Neural cell (in vitro differentiated cells): ENCODE data around the gene PTPRG. TPM values are rescaled to one million over a fixed set of nuclear protein-coding genes. Genes with fewer than 3 reads are reported as not detected.

Source experiments
- H2AFZ ChIP-seq: fragments of 200-600, 300-800 bp; sonication (generic), shearing (Covaris generic); 2 replicates; pipeline ENCODE4 v1.6.0; 2014; ENCODE audit warnings: low read depth, mild to moderate bottlenecking, antibody characterized with exemption, low read length, moderate library complexity
- H3F3A ChIP-seq: fragments of 200-600 bp; shearing (Covaris generic); 2 replicates; pipeline ENCODE4 v1.6.1; 2016; ENCODE audit warnings: mild to moderate bottlenecking, moderate library complexity, mixed read lengths, antibody characterized with exemption, low read length; ENCODE audit not compliant: insufficient read depth, poor library complexity, severe bottlenecking
- H3K27ac ChIP-seq: fragments of 200-600, 300-800 bp; sonication (generic), shearing (Covaris generic); 2 replicates; pipeline ENCODE4 v1.5.1; 2014; ENCODE audit warnings: mild to moderate bottlenecking, low read length, moderate library complexity
- H3K27me3 ChIP-seq: fragments of 300-800, 200-600 bp; sonication (generic), shearing (Covaris generic); 2 replicates; pipeline ENCODE4 v1.6.0; 2014; ENCODE audit warnings: mild to moderate bottlenecking, low read depth, low read length, moderate library complexity; ENCODE audit not compliant: insufficient read depth
- H3K36me3 ChIP-seq: fragments of 300-800, 200-600 bp; sonication (generic), shearing (Covaris generic); 2 replicates; pipeline ENCODE4 v1.5.1; 2014; ENCODE audit warnings: mild to moderate bottlenecking, antibody characterized with exemption, low read length, moderate library complexity; ENCODE audit not compliant: insufficient read depth
- H3K4me2 ChIP-seq: fragments of 300-800, 200-600 bp; sonication (generic), shearing (Covaris generic); 2 replicates; pipeline ENCODE4 v1.6.0; 2014; ENCODE audit warnings: mild to moderate bottlenecking, low read length
- H3K4me3 ChIP-seq: fragments of 300-800, 200-600 bp; sonication (generic), shearing (Covaris generic); 2 replicates; pipeline ENCODE4 v1.5.1; 2014; ENCODE audit warnings: mild to moderate bottlenecking, low read length, moderate library complexity
- H3K79me2 ChIP-seq: fragments of 200-600 bp; shearing (Covaris generic); replicated peaks from 2 replicates; pipeline ENCODE4 v1.6.0; 2014; ENCODE audit warnings: mild to moderate bottlenecking, low read length, moderate library complexity; ENCODE audit not compliant: insufficient read depth
- H3K9ac ChIP-seq: fragments of 300-800, 200-600 bp; sonication (generic), shearing (Covaris generic); 2 replicates; pipeline ENCODE4 v1.6.1; 2016; ENCODE audit warnings: mild to moderate bottlenecking, low read length, mixed read lengths
- H3K9me2 ChIP-seq: fragments of 200-600 bp; shearing (Covaris generic); 2 replicates; pipeline ENCODE4 v1.6.1; 2016; ENCODE audit warnings: mild to moderate bottlenecking, low read length, mixed read lengths; ENCODE audit not compliant: insufficient read depth
- H3K9me3 ChIP-seq: fragments of 200-600, 300-800 bp; sonication (generic), shearing (Covaris generic); 2 replicates; pipeline ENCODE4 v1.6.1; 2016; ENCODE audit warnings: mild to moderate bottlenecking, mixed run types, low read length, moderate library complexity, mixed read lengths
- H4K20me1 ChIP-seq: fragments of 200-600 bp; shearing (Covaris generic); 2 replicates; pipeline ENCODE4 v1.6.1; 2016; ENCODE audit warnings: mild to moderate bottlenecking, mixed run types; ENCODE audit not compliant: insufficient read depth
- CTCF ChIP-seq: fragments of 450-650 bp; IDR thresholded peaks from 2 replicates; pipeline ENCODE4 v1.5.1; 2014; ENCODE audit warnings: antibody characterized with exemption, mild to moderate bottlenecking, moderate library complexity; ENCODE audit not compliant: poor library complexity, severe bottlenecking
- EP300 ChIP-seq: fragments of 450-650 bp; conservative IDR thresholded peaks from 2 replicates; pipeline ENCODE4 v1.6.1; 2014; ENCODE audit warnings: antibody characterized with exemption, mild to moderate bottlenecking, moderate library complexity; ENCODE audit not compliant: poor library complexity, severe bottlenecking
- EZH2 ChIP-seq: fragments of 200-600, 300-800 bp; shearing (Covaris generic), sonication (generic); IDR thresholded peaks from 2 replicates; pipeline ENCODE4 v1.6.1; 2014; ENCODE audit warnings: antibody characterized with exemption, low read length, borderline replicate concordance, mild to moderate bottlenecking; ENCODE audit not compliant: insufficient read depth, poor library complexity, severe bottlenecking
- MXI1 ChIP-seq: fragments of 450-650 bp; conservative IDR thresholded peaks from 2 replicates; pipeline ENCODE4 v1.6.1; 2014; ENCODE audit warnings: antibody characterized with exemption, mild to moderate bottlenecking; ENCODE audit not compliant: poor library complexity, severe bottlenecking
- POLR2AphosphoS5 ChIP-seq: IDR thresholded peaks from 2 replicates; pipeline ENCODE4 v1.6.1; 2012
- RAD21 ChIP-seq: fragments of 450-650 bp; conservative IDR thresholded peaks from 2 replicates; pipeline ENCODE4 v1.6.1; 2014; ENCODE audit warnings: antibody characterized with exemption, mild to moderate bottlenecking, moderate library complexity
- REST ChIP-seq: IDR thresholded peaks from 2 replicates; pipeline ENCODE4 v1.6.1; 2012; ENCODE audit warnings: borderline replicate concordance
- SMC3 ChIP-seq: fragments of 450-650 bp; conservative IDR thresholded peaks from 2 replicates; pipeline ENCODE4 v1.6.1; 2014; ENCODE audit warnings: antibody characterized with exemption, mild to moderate bottlenecking, moderate library complexity; ENCODE audit not compliant: poor library complexity
- TAF1 ChIP-seq: IDR thresholded peaks from 2 replicates; pipeline ENCODE4 v1.6.1; 2012; ENCODE audit warnings: low read depth
- polyA plus RNA-seq: library from polyadenylated mRNA; depleted of rRNA; stranded (reverse); fragments of >200 nt; gene quantifications from 2 replicates; pipeline ENCODE4 v1.2.3, GENCODE V29; 2014

Gene PTPRG
- polyA plus RNA-seq, 1 donor from 2014 or later, result 33.1 TPM

- H3K9ac ChIP-seq, result no peak overlapping the region
- H3K36me3 ChIP-seq, result no peaks in the 10 kb centered on the region
- H3K79me2 ChIP-seq, result peaks cover 6% of the 10 kb centered on the region
- H3K9me3 ChIP-seq, result no peaks in the 10 kb centered on the region
- no peak overlapping the region for H3K27ac ChIP-seq
- no peak overlapping the region for H3K4me2 ChIP-seq
- H3K9me2 ChIP-seq, result no peaks in the 10 kb centered on the region
- no peak overlapping the region for H2AFZ ChIP-seq
- H3K4me3 ChIP-seq, result no peak overlapping the region
- no peaks in the 10 kb centered on the region for H3F3A ChIP-seq
- no peak for TF ChIP-seq REST
- TF ChIP-seq EP300, result no peak
- TF ChIP-seq SMC3, result no peak
- no peak for TF ChIP-seq RAD21
- no peaks in the 10 kb centered on the region for H4K20me1 ChIP-seq
- H3K27me3 ChIP-seq, result no peaks in the 10 kb centered on the region
Measured at GRCh38 chr3:61668317-61668864, 107.0 kb downstream of the PTPRG start.

- Histone ChIP-seq H3K4me3 (no peak overlapping the region), H4K20me1 (no peaks in the 10 kb centered on the region), H3K27ac (no peak overlapping the region), H3K9me3 (no peaks in the 10 kb centered on the region), H3K27me3 (no peaks in the 10 kb centered on the region), H3K4me2 (no peak overlapping the region), H3K9ac (no peak overlapping the region), H3K79me2 (peaks cover 9% of the 10 kb centered on the region), H2AFZ (no peak overlapping the region), H3F3A (no peaks in the 10 kb centered on the region), H3K36me3 (no peaks in the 10 kb centered on the region), H3K9me2 (no peaks in the 10 kb centered on the region)
- TF ChIP-seq POLR2AphosphoS5, result no peak
- no peak for TF ChIP-seq CTCF
- no peak for TF ChIP-seq EZH2
- TF ChIP-seq EP300, result no peak
Measured at GRCh38 chr3:61669203-61669602, 107.8 kb downstream of the PTPRG start.

- Histone ChIP-seq H3K9me2 (no peaks in the 10 kb centered on the region), H3K4me3 (no peak overlapping the region), H3K9me3 (no peaks in the 10 kb centered on the region), H3K27me3 (no peaks in the 10 kb centered on the region), H3K27ac (no peak overlapping the region), H3F3A (no peaks in the 10 kb centered on the region), H3K36me3 (no peaks in the 10 kb centered on the region), H3K9ac (no peak overlapping the region), H3K4me2 (no peak overlapping the region), H4K20me1 (no peaks in the 10 kb centered on the region), H3K79me2 (peaks cover 9% of the 10 kb centered on the region), H2AFZ (no peak overlapping the region)
- TF ChIP-seq MXI1 (no peak), REST (no peak), POLR2AphosphoS5 (no peak), TAF1 (no peak), SMC3 (no peak)
Measured at GRCh38 chr3:61669668-61670299, 108.4 kb downstream of the PTPRG start.
